HG02623 (cell line): ENCODE results near the gene CLDN2.
"Not testable (repeated sequence)": the region's sequence is repeated elsewhere in the genome, so short reads cannot be mapped to it uniquely, and the experiment has no call there.

ENCODE experiments used
- ATAC-seq: cut with Tn5 transposase; IDR thresholded peaks from one replicate; pipeline ENCODE4 v1.9.1; 2021; ENCODE audit warnings: moderate library complexity; ENCODE audit not compliant: unreplicated experiment

The CLDN2 gene

DNA sequence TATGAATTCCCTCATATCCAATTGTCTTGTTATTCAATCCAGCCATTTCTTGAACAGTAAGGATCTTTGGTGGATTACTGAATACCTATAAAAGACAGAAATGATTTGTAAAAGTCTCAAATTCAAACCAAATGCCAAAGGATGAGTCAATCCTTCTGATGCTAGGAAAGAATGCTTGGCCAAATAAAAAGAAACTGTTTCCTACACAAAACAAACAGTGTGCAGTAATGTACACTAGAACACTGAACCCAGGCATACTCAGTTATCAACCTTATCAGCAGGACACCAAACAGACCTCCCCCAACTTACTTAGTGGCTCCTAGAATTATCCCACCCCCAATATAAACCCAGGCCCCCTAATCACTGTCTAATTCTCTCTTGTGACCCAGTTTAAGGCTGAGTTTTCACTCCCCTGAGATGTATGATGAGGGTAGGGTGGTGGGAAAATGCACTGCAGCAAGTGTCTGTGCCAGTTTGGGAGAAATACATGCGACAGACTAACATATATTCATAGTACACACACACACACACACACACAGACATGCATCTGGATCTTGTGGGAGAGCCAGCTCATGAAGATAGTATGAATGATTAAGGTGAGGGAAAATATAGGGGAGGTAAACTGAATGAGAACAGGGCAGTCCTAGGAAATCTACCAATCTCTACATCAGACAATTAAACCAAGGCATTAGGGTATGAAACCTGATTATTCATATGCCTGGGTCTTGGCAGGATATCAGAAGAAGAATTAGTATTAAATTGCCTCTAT lies 35.0 kb downstream of the CLDN2 start:
- ATAC-seq: no peak

DNA sequence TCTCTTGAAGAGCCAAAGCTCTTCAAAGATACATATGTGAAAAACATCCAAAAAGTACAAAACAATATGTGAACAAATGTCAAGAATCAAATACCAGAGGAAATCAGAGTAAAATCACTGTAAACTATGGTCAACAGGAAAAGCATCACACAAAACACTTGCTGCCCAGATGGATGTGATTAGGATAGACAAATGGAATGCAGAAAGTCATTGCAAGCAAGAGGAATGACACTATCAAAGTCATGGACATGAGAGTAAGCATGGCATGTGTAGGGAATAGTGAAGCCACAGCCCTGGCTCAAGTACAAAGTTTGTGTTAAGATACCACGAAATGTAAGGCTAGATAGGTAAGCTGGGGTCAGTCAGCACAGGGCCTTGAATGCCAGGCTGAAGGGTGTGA lies 37.7 kb downstream of the CLDN2 start:
- ATAC-seq: no peak

- ATAC-seq: no peak
Measured at GRCh38 chrX:106959901-106960300, 39.7 kb downstream of the CLDN2 start.

DNA sequence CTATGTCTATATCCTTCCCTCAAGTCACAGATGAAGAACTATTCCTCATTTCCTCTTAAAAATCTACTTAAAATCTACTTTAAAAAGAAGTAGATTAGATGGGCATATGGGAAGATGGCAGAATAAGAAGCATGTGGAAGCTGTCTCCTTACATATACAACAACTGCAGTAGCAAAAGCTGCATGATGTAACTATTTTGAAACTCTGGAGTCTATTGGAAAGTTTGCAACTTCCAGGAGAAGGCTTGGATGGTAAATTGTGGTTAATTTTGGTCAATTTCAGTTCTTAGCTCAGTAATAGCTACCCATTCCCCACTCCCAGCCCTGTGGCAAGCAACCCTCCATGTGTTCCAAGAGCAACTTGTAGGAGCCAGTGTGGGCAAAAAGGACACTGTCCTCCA lies 42.9 kb downstream of the CLDN2 start:
- no peak for ATAC-seq

GRCh38 chrX:106964290-106964689 lies 44.1 kb downstream of the CLDN2 start:
- no peak for ATAC-seq

GRCh38 chrX:106966547-106966946 lies 46.3 kb downstream of the CLDN2 start:
- not testable (repeated sequence) for ATAC-seq

DNA sequence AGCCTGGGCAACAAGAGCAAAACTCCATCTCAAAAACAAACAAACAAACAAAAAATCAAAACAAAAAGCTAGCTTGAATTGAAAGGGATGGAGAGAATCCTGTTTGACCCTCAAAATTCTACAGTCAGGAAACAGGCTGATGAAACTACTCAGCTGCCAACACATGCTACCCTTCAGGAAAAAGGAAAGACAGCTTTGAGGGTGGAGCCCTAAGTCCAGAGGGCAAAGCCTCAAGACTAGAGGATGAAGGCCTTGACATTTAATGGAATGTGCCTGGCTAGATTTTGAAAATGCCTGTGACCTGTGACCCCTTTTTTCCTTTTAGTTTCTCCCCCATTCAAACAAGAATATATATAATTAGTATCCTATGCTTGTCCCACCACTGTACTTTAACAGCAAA lies 52.7 kb downstream of the CLDN2 start:
- no peak for ATAC-seq

GRCh38 chrX:106973433-106974149 lies 53.4 kb downstream of the CLDN2 start:
- no peak for ATAC-seq

GRCh38 chrX:106976416-106976815 lies 56.2 kb downstream of the CLDN2 start:
- ATAC-seq: no peak
